Hematopoietic multipotent progenitor cell treated with erythropoietin and hydrocortisone succinate and interleukin-3 and kit ligand, for 17 days (in vitro differentiated cells): Measurements from ENCODE around the gene LRRC72.

Source experiments
- DNase-seq: peaks from one replicate; pipeline ENCODE4 v3.0.0-alpha.2; 2015; ENCODE audit warnings: low spot score

The LRRC72 gene

GRCh38 chr7:16627236-16627635 lies 100.6 kb downstream of the LRRC72 start:
- no peak for DNase-seq

- no peak for DNase-seq
These were observed 104.0 kb downstream of the LRRC72 start for GRCh38 chr7:16630654-16631053.
